Esophagus muscularis mucosa (tissue), 4 donors: ENCODE results near the gene RPEL1.

ENCODE experiments used
- EP300 ChIP-seq: sonication (generic); formaldehyde crosslinking; IDR thresholded peaks from one replicate; pipeline ENCODE4 v1.6.1; 2017; ENCODE audit warnings: antibody characterized with exemption
- POLR2A ChIP-seq: fragments of 450-650 bp; IDR thresholded peaks from one replicate; pipeline ENCODE4 v1.6.1; 2017; ENCODE audit warnings: antibody characterized with exemption, moderate library complexity, mild to moderate bottlenecking, low read depth
- POLR2AphosphoS5 ChIP-seq, 2 donors: sonication (generic); formaldehyde crosslinking; IDR thresholded peaks; one replicate each; pipeline ENCODE4 v1.6.1; 2017; ENCODE audit warnings: antibody characterized with exemption in 2 of 2
- TF ChIP-seq, protein P1 (sequence below), 3 experiments: fragments of 200-600 bp in 2 of 3; fragments of 450-650 bp in 1 of 3; sonication (generic) in 2 of 3; IDR thresholded peaks; one replicate each; pipeline ENCODE4 v1.5.1; 2017 to 2019; ENCODE audit warnings: antibody characterized with exemption in 3 of 3, mild to moderate bottlenecking in 2 of 3, moderate library complexity in 1 of 3

DNA sequence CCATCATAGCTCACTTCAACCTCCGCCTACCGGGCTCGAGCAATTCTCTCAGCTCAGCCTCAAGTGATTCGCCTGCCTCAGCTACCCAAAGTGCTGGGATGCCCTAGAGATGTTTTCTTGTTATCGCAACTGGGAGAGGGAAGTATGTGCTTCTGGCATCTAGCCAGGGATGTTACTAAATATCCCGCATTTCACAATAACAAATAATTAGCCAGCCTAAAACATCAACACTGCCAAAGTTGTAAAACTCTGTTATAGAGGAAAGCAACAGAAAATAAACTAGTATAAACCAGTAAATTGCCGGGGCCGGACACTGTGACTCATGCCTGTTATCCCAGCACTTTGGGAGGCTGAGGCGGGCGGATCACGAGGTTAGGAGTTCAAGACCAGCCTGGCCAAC lies 38.5 kb downstream of the RPEL1 start:
- TF ChIP-seq, protein P1, sequence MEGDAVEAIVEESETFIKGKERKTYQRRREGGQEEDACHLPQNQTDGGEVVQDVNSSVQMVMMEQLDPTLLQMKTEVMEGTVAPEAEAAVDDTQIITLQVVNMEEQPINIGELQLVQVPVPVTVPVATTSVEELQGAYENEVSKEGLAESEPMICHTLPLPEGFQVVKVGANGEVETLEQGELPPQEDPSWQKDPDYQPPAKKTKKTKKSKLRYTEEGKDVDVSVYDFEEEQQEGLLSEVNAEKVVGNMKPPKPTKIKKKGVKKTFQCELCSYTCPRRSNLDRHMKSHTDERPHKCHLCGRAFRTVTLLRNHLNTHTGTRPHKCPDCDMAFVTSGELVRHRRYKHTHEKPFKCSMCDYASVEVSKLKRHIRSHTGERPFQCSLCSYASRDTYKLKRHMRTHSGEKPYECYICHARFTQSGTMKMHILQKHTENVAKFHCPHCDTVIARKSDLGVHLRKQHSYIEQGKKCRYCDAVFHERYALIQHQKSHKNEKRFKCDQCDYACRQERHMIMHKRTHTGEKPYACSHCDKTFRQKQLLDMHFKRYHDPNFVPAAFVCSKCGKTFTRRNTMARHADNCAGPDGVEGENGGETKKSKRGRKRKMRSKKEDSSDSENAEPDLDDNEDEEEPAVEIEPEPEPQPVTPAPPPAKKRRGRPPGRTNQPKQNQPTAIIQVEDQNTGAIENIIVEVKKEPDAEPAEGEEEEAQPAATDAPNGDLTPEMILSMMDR (IDR thresholded peaks at IDR 0.05), result no peak
- TF ChIP-seq POLR2A, result no peak
- no peak for TF ChIP-seq POLR2AphosphoS5 (IDR thresholded peaks at IDR 0.05)
- TF ChIP-seq EP300, result no peak
